Measurements from ENCODE around the gene TICAM2.

- TF ChIP-seq, protein P1, sequence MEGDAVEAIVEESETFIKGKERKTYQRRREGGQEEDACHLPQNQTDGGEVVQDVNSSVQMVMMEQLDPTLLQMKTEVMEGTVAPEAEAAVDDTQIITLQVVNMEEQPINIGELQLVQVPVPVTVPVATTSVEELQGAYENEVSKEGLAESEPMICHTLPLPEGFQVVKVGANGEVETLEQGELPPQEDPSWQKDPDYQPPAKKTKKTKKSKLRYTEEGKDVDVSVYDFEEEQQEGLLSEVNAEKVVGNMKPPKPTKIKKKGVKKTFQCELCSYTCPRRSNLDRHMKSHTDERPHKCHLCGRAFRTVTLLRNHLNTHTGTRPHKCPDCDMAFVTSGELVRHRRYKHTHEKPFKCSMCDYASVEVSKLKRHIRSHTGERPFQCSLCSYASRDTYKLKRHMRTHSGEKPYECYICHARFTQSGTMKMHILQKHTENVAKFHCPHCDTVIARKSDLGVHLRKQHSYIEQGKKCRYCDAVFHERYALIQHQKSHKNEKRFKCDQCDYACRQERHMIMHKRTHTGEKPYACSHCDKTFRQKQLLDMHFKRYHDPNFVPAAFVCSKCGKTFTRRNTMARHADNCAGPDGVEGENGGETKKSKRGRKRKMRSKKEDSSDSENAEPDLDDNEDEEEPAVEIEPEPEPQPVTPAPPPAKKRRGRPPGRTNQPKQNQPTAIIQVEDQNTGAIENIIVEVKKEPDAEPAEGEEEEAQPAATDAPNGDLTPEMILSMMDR (IDR thresholded peaks at IDR 0.05; ENCODE audit: low read depth, low read length): no peak
- TF ChIP-seq EZH2phosphoT487 (IDR thresholded peaks at IDR 0.05; ENCODE audit: low read depth): no peak
Observed at GRCh38 chr5:115551415-115551814, 50.9 kb downstream of the TICAM2 start.
